Stimulated activated CD8-positive, alpha-beta memory T cell treated with anti-CD3 and anti-CD28 coated beads, Interleukin-4, amount 100 ng/mL, for 1 hour (primary cell): ENCODE data around the gene PSG7.
"Not testable (repeated sequence)": the region's sequence is repeated elsewhere in the genome, so short reads cannot be mapped to it uniquely, and the experiment has no call there.

Source experiments
- DNase-seq, 2 donors: peaks; one replicate each; pipeline ENCODE4 v3.0.0-alpha.2; 2020; ENCODE audit warnings: low read depth in 2 of 2, low spot score in 1 of 2

The PSG7 gene

GRCh38 chr19:42916931-42917330, 20.1 kb downstream of the PSG7 start:
- not testable (repeated sequence) for DNase-seq

- not testable (repeated sequence) for DNase-seq
These were observed 23.5 kb downstream of the PSG7 start for GRCh38 chr19:42913516-42913915.

GRCh38 chr19:42912941-42913340, 24.1 kb downstream of the PSG7 start:
- not testable (repeated sequence) for DNase-seq

- not testable (repeated sequence) for DNase-seq
These were observed 25.3 kb downstream of the PSG7 start for GRCh38 chr19:42911731-42912130.

- DNase-seq = not testable (repeated sequence)
These were observed 30.8 kb downstream of the PSG7 start for GRCh38 chr19:42906162-42906561.

GRCh38 chr19:42900561-42900960, 36.4 kb downstream of the PSG7 start:
- not testable (repeated sequence) for DNase-seq

- not testable (repeated sequence) for DNase-seq
These were observed 37.3 kb downstream of the PSG7 start for GRCh38 chr19:42899674-42900073.

GRCh38 chr19:42899110-42899509, 37.9 kb downstream of the PSG7 start:
- not testable (repeated sequence) for DNase-seq

- not testable (repeated sequence) for DNase-seq
These were observed 38.4 kb downstream of the PSG7 start for GRCh38 chr19:42898656-42899055.

- not testable (repeated sequence) for DNase-seq
These were observed 39.3 kb downstream of the PSG7 start for GRCh38 chr19:42897729-42898128.

GRCh38 chr19:42890446-42890845, 46.6 kb downstream of the PSG7 start:
- not testable (repeated sequence) for DNase-seq

- DNase-seq = not testable (repeated sequence)
These were observed 49.0 kb downstream of the PSG7 start for GRCh38 chr19:42887876-42888445.

GRCh38 chr19:42882730-42883129, 54.3 kb downstream of the PSG7 start:
- not testable (repeated sequence) for DNase-seq

- not testable (repeated sequence) for DNase-seq
These were observed 55.0 kb downstream of the PSG7 start for GRCh38 chr19:42882010-42882409.

GRCh38 chr19:42881279-42881678, 55.7 kb downstream of the PSG7 start:
- DNase-seq = not testable (repeated sequence)

- DNase-seq = not testable (repeated sequence)
These were observed 56.4 kb downstream of the PSG7 start for GRCh38 chr19:42880621-42881020.

- no peak for DNase-seq
These were observed 57.4 kb downstream of the PSG7 start, which contains the start of gene PSG1 for GRCh38 chr19:42879613-42880012. TSS of gene PSG1 (minus strand) at chr19:42879713. CDS start at chr19:42879581, 132 bp downstream.

GRCh38 chr19:42876596-42876995, 60.4 kb downstream of the PSG7 start:
- DNase-seq = not testable (repeated sequence)

GRCh38 chr19:42875881-42876280, 61.1 kb downstream of the PSG7 start:
- DNase-seq = not testable (repeated sequence)

- DNase-seq = not testable (repeated sequence)
These were observed 61.9 kb downstream of the PSG7 start for GRCh38 chr19:42874901-42875813.

- DNase-seq = not testable (repeated sequence)
These were observed 62.9 kb downstream of the PSG7 start for GRCh38 chr19:42874136-42874535.
